Activated T-helper 17 cell treated with anti-CD3 and anti-CD28 coated beads, Interleukin-2, amount 50 U/mL, for 72 hours (primary cell): ENCODE data around the gene PTBP1. TPM values are rescaled to one million over a fixed set of nuclear protein-coding genes. Genes with fewer than 3 reads are reported as not detected.
A peak's percentile ranks its signal among the peaks of the same experiment; 100 is the strongest.

Source experiments
- ATAC-seq: fragments of 150-1000 bp; cut with Tn5 transposase; replicated peaks from 2 replicates; pipeline ENCODE4 v1.10.0; 2021; ENCODE audit warnings: mild to moderate bottlenecking, moderate library complexity
- H3K27ac Mint-ChIP-seq: one replicate; pipeline ENCODE4 v1.8.0; 2022; ENCODE audit warnings: mixed read lengths
- H3K27me3 Mint-ChIP-seq: one replicate; pipeline ENCODE4 v1.8.0; 2022; ENCODE audit warnings: mixed read lengths
- H3K36me3 Mint-ChIP-seq: one replicate; pipeline ENCODE4 v1.8.0; 2022; ENCODE audit warnings: low read depth, mild to moderate bottlenecking, mixed read lengths
- H3K4me1 Mint-ChIP-seq: one replicate; pipeline ENCODE4 v1.8.0; 2022; ENCODE audit warnings: mixed read lengths
- H3K4me3 Mint-ChIP-seq: one replicate; pipeline ENCODE4 v1.8.0; 2022; ENCODE audit warnings: mild to moderate bottlenecking, mixed read lengths
- H3K9me3 Mint-ChIP-seq: one replicate; pipeline ENCODE4 v1.8.0; 2022; ENCODE audit warnings: mixed read lengths
- total RNA-seq, 2 donors: library from RNA; stranded (reverse); gene quantifications; one replicate each; pipeline ENCODE4 v1.2.3, GENCODE V29; 2022

Gene PTBP1
- total RNA-seq, 2 donors from 2014 or later = 405 to 726 TPM

- Mint-ChIP-seq H3K9me3 (no peaks in the 10 kb centered on the region), H3K36me3 (peaks cover 81% of the 10 kb centered on the region), H3K27ac (no peak overlapping the region), H3K4me3 (no peak overlapping the region), H3K27me3 (no peaks in the 10 kb centered on the region), H3K4me1 (peaks cover 9% of the 10 kb centered on the region)
- no peak for ATAC-seq
These were observed 10.6 kb downstream of the PTBP1 start for GRCh38 chr19:807627-808422.

GRCh38 chr19:808423-808775 is 11.1 kb downstream of the PTBP1 start:
- Mint-ChIP-seq H3K27me3 (no peaks in the 10 kb centered on the region), H3K36me3 (peaks cover 75% of the 10 kb centered on the region), H3K4me1 (peaks cover 8% of the 10 kb centered on the region), H3K4me3 (no peak overlapping the region), H3K27ac (no peak overlapping the region), H3K9me3 (no peaks in the 10 kb centered on the region)
- no peak for ATAC-seq

- H3K9me3 Mint-ChIP-seq = no peaks in the 10 kb centered on the region
- H3K27ac Mint-ChIP-seq = no peak overlapping the region
- ATAC-seq = no peak
- no peak overlapping the region for H3K4me3 Mint-ChIP-seq
- no peaks in the 10 kb centered on the region for H3K27me3 Mint-ChIP-seq
- H3K4me1 Mint-ChIP-seq = peaks cover 8% of the 10 kb centered on the region
- peaks cover 71% of the 10 kb centered on the region for H3K36me3 Mint-ChIP-seq
These were observed 13.0 kb downstream of the PTBP1 start for GRCh38 chr19:810077-810855.

GRCh38 chr19:810883-811489 is 13.7 kb downstream of the PTBP1 start:
- ATAC-seq = no peak
- Mint-ChIP-seq H3K36me3 (peaks cover 71% of the 10 kb centered on the region), H3K9me3 (no peaks in the 10 kb centered on the region), H3K4me3 (no peak overlapping the region), H3K4me1 (peaks cover 11% of the 10 kb centered on the region), H3K27me3 (no peaks in the 10 kb centered on the region), H3K27ac (no peak overlapping the region)

- no peak overlapping the region for H3K4me3 Mint-ChIP-seq
- H3K4me1 Mint-ChIP-seq = peaks cover 17% of the 10 kb centered on the region
- H3K9me3 Mint-ChIP-seq = peaks cover 4% of the 10 kb centered on the region
- no peak overlapping the region for H3K27ac Mint-ChIP-seq
- no peaks in the 10 kb centered on the region for H3K27me3 Mint-ChIP-seq
- H3K36me3 Mint-ChIP-seq = peaks cover 74% of the 10 kb centered on the region
- no peak for ATAC-seq
These were observed 14.3 kb downstream of the PTBP1 start for GRCh38 chr19:811506-812048.

- no peaks in the 10 kb centered on the region for H3K27me3 Mint-ChIP-seq
- H3K4me3 Mint-ChIP-seq = no peak overlapping the region
- no peak overlapping the region for H3K27ac Mint-ChIP-seq
- H3K9me3 Mint-ChIP-seq = peaks cover 5% of the 10 kb centered on the region
- peaks cover 22% of the 10 kb centered on the region for H3K4me1 Mint-ChIP-seq
- H3K36me3 Mint-ChIP-seq = peaks cover 74% of the 10 kb centered on the region
- ATAC-seq = no peak
These were observed 14.9 kb downstream of the PTBP1 start for GRCh38 chr19:812049-812746.

- peaks cover 16% of the 10 kb centered on the region for H3K4me1 Mint-ChIP-seq
- H3K27me3 Mint-ChIP-seq = no peaks in the 10 kb centered on the region
- no peak overlapping the region for H3K4me3 Mint-ChIP-seq
- peaks cover 68% of the 10 kb centered on the region for H3K36me3 Mint-ChIP-seq
- H3K9me3 Mint-ChIP-seq = peaks cover 5% of the 10 kb centered on the region
- H3K27ac Mint-ChIP-seq = no peak overlapping the region
- no peak for ATAC-seq
These were observed 15.5 kb downstream of the PTBP1 start for GRCh38 chr19:812747-813218.

- peaks cover 5% of the 10 kb centered on the region for H3K9me3 Mint-ChIP-seq
- ATAC-seq = no peak
- peaks cover 14% of the 10 kb centered on the region for H3K4me1 Mint-ChIP-seq
- H3K4me3 Mint-ChIP-seq = no peak overlapping the region
- peaks cover 64% of the 10 kb centered on the region for H3K36me3 Mint-ChIP-seq
- no peak overlapping the region for H3K27ac Mint-ChIP-seq
- H3K27me3 Mint-ChIP-seq = no peaks in the 10 kb centered on the region
These were observed 16.2 kb downstream of the PTBP1 start for GRCh38 chr19:813219-814151.

- Mint-ChIP-seq H3K4me3 (no peak overlapping the region), H3K27ac (peak overlapping the region; percentile 69), H3K4me1 (peaks cover 14% of the 10 kb centered on the region), H3K9me3 (peaks cover 5% of the 10 kb centered on the region), H3K36me3 (peaks cover 54% of the 10 kb centered on the region), H3K27me3 (no peaks in the 10 kb centered on the region)
- peak; percentile 16 for ATAC-seq
These were observed 17.2 kb downstream of the PTBP1 start for GRCh38 chr19:814152-815078.

GRCh38 chr19:815079-815774 is 18.0 kb downstream of the PTBP1 start:
- Mint-ChIP-seq H3K36me3 (peaks cover 46% of the 10 kb centered on the region), H3K4me3 (no peak overlapping the region), H3K27ac (peak overlapping the region; percentile 69), H3K4me1 (peaks cover 14% of the 10 kb centered on the region), H3K27me3 (no peaks in the 10 kb centered on the region), H3K9me3 (peaks cover 5% of the 10 kb centered on the region)
- ATAC-seq = peak; percentile 24

- H3K27ac Mint-ChIP-seq = no peak overlapping the region
- no peaks in the 10 kb centered on the region for H3K27me3 Mint-ChIP-seq
- peak; percentile 11 for ATAC-seq
- H3K4me1 Mint-ChIP-seq = peaks cover 14% of the 10 kb centered on the region
- H3K36me3 Mint-ChIP-seq = peaks cover 40% of the 10 kb centered on the region
- peaks cover 5% of the 10 kb centered on the region for H3K9me3 Mint-ChIP-seq
- H3K4me3 Mint-ChIP-seq = no peak overlapping the region
These were observed 18.7 kb downstream of the PTBP1 start for GRCh38 chr19:815775-816499.
